Stimulated activated CD8-positive, alpha-beta memory T cell treated with anti-CD3 and anti-CD28 coated beads, Interleukin-15, amount 100 ng/mL, for 4 hours (primary cell): ENCODE results near the gene PDSS2.
"Not testable (repeated sequence)": the region's sequence is repeated elsewhere in the genome, so short reads cannot be mapped to it uniquely, and the experiment has no call there.

Source experiments
- DNase-seq, 2 donors: peaks; one replicate each; pipeline ENCODE4 v3.0.0-alpha.2; 2020; ENCODE audit warnings: low read depth in 2 of 2

PDSS2 gene

DNA sequence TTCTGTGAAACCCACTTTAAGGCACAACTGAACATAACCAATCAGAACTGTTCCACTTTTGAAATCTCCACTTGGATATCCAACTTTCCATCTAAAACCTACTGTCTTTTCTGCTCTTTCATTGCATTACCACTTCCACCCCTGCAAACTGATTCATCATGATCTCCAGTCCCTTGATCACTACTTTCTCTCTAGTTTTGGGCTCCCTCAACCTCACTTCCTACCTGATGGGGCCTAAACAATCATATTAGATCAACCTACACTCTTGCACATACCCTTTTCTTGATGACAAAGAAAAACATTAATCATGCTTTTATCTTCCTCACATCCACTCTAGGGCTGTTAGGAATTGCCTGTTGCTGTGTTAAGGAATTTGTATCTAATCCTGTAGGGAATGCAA lies 137.6 kb downstream of the PDSS2 start:
- no peak for DNase-seq

DNA sequence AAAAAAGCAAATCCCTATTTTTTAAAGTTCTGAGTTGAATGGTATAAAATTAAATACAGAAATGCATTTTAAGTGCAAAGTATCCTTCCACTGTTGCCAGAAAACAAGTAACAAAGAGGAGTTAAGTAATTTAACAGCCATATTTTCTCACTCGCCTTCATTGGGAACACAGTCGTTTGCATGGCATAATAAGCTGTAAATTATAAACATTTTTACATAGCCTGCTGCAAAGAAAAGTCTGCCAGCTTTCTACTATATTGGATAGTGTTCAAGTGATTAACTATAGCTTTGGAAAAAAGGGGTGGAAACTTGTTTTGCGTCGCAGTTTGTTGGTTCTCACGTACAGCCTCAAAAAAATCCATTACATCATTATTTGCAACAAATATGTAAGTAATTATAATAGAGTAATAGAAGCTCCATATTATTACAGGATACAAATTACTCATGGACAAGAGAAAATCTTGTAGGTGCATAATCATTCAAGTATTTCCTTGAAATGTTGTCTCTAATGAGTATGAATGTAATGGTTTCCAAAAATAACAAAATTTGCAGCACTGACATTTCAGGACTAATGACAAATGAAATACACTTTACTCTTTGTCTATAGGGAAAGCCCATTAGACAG lies 139.3 kb downstream of the PDSS2 start:
- no peak for DNase-seq

DNA sequence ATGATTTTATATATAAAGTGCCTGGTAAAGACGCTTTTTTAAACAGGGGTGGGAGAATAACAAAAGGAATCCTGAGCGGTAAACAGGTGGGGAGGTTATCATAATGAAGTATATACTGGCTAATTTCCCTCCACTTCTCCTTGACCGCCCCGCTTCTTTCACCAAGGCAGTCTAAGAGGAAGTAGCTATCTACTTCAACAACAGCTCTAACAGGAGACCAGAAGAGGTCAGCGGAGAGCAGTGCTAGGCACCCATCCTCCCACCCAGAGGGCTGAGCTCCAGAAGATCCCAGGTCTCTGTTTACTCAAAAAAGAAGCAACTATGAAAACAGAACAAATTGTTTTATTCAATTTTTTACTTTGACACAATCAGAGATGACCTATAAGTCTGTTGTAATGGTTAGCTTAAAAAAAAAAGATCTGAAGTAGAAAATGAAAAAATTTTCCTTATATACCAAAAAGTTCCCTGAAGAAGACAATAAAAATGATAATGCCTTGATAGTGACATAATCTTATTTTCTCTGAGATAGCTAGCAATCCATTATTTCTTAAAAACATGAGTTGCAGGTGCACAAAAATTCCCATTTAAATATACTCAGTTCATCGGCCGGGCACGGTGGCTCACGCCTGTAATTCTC lies 141.1 kb downstream of the PDSS2 start:
- DNase-seq = no peak

DNA sequence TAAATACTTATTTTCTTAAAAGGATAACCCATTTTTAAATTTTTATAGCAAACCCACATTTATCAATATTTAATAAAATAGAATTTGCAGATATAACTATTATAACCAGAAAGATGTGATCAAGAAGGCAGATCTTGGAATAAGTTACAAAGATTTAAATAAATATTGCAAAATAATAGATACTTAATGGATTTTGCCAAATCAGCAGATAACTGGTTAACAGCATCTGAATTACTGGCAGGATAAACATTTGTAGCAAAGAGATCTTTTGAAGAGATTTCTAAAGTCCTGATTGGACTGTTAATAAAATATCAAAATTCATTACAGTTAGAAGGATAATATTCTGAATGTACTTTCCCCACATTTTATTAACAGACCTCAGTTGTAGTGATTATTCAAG lies 144.2 kb downstream of the PDSS2 start:
- DNase-seq = no peak

DNA sequence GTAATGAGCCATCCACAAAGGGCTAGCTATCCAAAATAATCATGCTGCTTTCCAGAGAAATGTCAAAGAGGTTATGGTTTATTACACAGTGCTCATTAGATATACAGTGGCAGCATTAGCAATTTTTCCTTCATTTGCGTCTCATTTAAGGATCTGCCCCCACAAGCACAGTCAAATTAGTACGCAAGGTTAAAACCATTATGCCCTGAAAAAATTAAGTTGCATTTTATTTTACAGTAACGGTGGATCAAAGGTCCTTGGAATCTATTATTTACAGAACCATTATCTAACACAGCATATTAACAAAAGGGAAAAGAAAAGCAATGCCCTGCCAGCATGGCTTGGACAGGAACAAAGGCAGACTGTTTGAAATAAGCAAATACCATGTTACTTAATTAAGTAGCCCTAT lies 144.8 kb downstream of the PDSS2 start:
- DNase-seq = no peak

DNA sequence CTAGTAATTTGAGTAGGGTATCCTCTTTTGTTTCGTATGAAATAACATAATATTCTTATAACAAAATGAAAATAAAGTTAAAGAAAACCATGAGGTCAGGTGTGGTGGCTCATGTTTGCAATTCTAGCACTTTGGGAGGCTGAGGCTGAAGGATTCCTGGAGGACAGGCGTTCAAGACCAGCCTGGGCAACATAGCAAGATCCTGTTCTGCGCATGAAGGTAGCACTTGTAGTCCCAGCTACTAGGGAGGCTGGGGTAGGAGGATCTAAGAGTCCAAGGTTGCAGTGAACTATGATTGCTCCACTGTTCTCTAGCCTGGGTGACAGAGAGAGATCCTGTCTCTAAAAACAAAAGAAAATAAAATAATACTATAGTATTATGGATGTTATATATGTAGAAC lies 145.6 kb downstream of the PDSS2 start:
- no peak for DNase-seq

DNA sequence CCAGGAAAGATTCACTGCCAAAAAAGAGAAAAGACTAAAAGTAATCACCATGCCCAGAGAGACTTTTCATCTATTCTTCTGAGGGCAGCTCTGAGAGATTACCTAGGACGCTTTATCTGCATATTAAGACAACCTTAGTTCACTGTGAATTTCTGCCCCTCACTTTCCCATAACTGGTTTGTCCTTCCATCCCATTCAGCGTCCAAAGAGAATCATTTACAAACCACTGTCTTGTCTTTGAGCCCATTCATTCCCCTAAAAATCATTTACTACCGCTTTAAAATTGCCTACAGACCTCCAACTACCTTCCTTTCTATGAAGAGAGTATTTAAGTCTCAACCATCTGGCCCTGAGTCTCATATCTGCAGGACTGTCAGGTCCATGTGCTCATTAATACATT lies 149.0 kb downstream of the PDSS2 start:
- no peak for DNase-seq

DNA sequence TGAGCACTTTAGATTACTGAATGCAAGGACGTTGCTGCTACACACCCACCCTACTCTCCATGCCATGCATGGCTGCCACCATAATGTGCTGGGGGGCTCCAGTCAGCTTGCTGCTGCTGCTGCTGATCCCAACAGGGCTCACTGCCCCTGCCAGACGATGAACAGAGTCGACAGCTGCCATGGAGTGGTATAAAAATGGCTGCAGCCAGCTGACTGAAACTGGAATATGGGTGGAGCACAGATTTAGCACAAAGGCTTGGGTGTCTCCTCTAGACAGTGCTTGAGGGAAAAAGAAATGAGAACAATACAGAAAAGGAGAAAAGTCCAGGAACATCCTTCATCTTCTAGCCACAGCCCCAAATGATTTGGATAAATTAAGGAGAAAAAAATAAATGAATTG lies 150.7 kb downstream of the PDSS2 start:
- DNase-seq = no peak

DNA sequence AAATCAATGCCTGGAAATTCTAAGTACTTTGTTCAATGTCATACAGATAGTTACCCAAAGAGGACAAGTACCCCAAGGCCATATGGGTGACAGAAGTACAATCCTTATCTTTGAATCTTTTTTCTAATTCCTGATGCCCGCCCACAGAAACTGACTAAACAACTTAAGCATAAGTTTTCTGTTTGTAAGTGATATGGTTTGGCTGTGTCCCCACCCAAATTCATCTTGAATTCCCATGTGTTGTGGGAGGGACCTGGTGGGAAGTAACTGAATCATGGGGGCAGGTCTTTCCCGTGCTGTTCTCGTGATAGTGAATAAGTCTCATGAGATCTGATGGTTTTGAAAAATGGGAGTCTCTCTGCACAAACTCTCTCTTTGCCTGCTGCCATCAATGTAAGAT lies 153.4 kb downstream of the PDSS2 start:
- DNase-seq = not testable (repeated sequence)

DNA sequence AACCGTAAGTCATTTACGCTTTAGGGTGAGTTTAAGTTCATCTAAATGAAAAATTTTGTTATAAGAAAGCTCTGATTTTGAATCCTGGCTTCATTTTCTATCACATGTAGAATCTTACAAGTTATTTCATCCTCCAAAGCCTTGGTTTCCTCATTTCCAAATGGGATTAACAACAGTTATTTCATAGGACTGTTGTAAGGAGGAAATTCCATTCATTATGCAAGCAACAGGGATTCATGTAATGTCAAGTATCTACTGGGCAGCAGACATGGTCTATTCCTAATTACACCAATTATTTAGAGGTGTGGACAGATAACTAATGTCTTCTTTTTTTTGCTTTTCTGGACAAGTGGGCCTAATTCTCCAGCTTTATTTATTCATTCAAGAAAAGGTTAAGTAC lies 154.0 kb downstream of the PDSS2 start:
- no peak for DNase-seq

DNA sequence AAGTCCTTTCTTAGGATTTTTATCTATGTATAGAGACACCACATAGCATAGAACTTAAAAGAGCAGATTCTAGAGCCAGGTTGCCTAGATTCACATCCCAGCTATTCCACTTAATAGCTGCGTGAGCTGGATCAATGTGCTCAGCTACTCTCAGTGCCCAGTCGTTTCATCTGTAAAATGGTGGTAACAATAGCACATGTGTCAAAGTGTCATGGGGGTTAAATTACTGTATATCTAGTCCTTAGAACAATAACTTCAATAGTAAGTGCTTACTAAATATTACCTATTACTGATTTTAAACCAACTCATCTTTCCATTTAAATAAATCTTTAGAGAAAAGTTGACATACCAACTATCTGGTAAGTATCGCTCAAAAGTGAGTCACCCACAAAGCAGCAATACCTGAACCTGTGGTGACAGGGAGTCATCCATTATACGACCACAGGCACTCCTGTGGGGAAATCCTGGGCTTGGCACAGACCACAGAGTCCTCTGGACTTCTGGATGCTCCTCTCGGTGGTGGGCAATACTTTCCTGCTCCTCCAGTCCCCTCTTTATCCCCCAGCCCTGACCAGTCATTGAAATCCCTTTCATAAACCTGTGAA lies 154.8 kb downstream of the PDSS2 start:
- no peak for DNase-seq

DNA sequence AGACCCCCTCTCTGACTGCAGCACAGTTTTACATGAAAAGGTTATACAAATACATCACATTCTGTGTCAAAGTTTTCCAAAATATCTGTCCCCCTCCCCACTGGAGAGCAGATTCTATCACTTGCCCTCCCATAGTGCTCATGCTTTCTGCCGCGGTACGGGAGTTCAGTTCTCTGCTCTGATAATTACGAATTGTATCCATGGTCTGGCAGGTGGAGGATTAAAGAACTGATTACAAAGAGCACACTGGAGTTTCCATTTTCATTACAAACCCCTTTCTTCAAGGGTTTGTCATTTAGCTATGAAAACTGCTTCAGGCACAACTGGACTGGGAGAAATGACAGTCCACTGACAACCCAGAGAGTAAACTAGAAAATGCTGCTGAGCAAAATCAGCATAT lies 166.0 kb downstream of the PDSS2 start:
- DNase-seq = no peak

DNA sequence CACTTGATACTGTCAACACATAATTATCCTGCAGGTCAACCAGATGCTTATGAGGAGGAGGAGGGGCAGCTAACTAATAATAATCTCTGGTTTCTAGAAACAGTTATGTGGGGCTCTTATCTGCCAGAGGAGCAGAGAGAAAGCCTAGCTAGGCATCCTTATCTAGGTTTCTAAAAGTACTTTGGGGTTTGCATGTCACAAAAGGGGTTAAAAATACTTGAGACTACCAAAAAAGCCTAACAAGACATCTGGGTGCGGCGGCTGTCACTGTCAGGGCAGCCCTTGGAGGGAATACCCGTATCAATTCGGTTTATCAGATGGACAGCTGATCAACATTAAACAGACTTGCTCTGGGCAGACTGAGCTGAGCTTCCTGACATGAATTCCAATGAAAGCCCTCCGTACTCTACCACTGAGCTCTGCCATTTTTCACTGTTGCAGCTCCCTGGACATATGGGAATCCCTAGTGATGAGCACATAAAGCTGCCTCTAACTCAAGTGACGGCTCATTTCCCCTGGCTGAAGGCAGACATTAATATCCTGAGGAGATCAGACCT lies 166.6 kb downstream of the PDSS2 start:
- DNase-seq = no peak

DNA sequence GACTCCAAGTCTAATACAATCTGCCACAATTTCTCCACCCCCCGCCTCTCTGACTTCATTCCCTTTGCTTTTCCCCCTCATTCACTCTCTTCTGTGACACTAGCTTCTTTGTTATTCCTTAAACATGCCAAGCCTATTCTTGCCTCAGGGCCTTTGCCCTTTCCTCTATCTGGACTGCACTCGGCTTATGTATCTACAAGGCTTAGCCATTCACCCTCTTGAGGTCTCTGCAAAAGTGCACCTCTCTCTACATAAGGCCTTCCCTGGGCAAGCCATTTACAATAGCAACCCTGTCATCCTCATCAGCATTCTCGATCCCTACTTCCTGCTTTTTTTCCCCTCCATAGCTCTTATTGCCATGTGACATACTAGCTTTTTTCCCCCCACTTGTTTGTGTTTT lies 168.9 kb downstream of the PDSS2 start:
- no peak for DNase-seq

DNA sequence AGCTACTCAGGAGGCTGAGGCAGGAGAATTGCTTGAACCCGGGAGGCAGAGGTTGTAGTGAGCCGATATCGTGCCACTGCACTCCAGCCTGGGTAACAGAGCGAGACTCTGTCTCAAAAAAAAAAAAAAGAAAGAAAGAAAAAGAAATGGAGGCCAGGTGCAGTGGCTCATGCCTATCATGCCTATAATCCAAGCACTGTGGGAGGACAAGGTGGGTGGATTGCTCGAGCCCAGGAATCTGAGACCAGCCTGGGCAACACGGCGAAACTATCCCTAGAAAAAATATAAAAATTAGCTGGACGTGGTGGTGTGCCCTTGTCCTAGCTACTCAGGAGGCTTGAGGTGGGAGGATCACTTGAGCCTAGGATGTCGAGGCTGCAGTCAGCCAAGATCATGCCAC lies 170.1 kb downstream of the PDSS2 start:
- not testable (repeated sequence) for DNase-seq

DNA sequence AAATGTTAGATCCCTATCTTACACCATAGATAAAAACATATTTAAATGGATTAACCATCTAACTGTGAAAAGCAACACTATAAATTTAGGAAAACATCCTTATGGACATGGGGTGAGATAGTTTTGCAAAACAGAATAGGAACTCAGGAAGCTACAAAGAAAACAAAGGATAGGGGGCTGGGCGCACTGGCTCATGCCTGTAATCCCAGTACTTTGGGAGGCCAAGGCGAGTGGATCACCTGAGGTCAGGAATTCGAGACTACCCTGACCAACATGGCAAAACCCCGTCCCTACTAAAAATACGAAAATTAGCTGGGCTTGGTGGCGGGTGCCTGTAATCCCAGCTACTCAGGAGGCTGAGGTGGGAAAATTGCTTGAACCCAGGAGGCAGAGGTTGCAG lies 173.7 kb downstream of the PDSS2 start:
- DNase-seq = not testable (repeated sequence)

DNA sequence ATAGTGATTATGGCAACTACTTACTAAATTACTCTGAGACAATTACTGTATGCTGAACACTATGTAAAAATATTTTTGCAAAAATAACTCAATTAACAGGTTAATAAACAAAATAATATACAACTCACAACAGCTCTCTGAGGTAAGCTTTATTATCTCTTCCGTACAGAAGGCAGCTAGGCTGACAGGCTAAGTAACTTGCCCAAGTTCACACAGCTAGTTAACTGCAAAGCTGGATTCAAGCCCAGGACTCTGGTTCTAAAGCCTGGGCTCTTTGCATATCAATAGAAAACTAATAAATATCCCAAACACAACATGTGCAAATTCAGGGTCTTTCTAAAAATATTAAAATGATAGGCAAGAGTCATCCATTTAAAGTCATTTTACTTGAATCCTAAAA lies 174.6 kb downstream of the PDSS2 start:
- DNase-seq = no peak

DNA sequence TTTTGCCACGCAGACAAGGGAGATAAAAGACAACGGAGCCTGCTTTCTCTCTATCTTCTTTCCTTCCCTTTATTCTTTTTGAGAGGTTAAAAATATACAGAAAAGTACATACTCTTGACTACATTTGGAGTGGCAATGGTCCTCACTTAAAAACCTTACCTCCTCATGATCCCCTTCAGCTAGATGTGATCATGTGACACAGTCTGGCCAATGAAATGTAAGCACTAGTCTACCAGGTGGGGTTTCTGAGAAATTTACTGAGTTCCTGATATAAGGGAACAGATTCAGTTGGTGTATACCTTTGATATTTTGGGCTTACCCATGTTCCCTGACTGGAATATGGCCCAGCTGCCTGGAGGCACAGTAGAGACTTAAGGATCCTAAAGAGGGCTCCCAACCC lies 178.6 kb downstream of the PDSS2 start:
- no peak for DNase-seq

DNA sequence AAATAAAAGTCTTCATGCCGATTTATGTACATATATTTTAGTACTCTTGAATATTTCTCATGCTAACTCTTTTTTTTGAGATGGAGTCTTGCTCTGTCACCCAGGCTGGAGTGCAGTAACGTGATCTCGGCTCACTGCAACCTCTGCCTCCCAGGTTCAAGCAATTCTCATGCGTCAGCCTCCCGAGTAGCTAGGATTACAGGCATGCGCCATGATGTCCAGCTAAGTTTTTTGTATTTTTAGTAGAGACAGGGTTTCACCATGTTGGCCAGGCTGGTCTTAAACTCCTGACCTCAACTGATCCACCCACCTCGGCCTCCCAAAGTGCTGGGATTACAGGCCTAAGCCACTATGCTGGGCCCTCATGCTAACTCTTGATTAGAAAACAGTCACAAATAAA lies 179.4 kb downstream of the PDSS2 start:
- not testable (repeated sequence) for DNase-seq

DNA sequence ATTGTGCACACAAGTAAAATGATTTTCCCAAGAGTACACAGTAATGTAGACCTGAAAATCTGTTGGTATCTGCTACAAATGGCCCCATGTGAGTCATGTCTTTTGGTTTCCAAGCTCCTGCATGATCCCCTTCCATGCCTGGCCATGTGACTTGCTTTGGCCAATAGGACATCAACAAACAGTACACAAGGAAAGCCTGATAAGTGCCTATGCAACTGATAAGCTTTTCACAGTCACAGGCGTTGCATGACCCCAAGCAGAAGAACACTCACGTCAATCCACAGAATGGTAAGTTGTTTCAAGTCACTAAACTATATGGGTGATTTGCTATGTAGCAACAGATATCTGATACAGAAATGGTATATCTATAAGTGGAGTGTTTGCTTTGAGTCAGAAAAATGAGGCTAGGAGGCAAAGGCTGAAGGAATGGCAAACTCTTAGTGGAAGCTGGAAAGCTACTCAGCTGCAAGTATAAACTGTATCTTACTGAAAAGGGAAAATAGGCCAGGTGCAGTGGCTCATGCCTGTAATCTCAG lies 184.0 kb downstream of the PDSS2 start:
- no peak for DNase-seq

DNA sequence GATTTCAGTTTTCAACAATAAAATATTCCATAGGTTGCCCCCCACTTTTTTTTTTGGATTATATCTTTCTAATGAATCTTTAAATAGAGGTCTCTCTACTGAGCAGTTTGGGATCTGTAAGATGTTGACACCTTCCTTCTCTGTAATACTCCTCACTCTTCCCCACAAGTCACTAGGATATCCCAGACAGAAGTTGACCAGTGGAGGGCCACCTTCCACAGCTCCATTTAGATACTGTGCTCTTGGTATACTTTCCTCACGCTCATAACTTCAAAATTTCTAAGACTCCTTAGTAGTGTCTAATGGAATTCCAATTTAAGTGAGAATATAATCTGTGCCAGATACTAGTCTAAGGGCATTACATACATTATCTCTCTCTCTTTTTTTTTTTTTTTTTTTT lies 185.1 kb downstream of the PDSS2 start:
- DNase-seq = no peak

DNA sequence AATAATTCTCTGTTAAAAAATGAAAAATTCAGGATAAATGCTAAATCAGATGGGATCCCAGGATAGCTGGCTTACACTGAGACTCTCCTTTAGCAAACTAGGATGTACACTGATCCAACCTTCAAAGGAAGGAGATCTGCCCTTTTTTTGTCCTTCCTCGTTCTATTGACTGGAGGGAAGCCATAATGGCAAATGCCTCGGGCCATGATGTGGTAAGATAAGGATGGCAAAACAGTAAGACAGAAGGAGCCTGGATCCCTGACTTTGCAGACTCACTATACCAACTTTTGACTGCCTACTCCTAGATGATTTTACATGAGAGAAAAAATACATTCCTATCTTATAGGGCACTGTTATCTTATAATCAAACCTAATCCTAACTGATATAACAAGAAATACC lies 187.1 kb downstream of the PDSS2 start:
- DNase-seq = no peak

DNA sequence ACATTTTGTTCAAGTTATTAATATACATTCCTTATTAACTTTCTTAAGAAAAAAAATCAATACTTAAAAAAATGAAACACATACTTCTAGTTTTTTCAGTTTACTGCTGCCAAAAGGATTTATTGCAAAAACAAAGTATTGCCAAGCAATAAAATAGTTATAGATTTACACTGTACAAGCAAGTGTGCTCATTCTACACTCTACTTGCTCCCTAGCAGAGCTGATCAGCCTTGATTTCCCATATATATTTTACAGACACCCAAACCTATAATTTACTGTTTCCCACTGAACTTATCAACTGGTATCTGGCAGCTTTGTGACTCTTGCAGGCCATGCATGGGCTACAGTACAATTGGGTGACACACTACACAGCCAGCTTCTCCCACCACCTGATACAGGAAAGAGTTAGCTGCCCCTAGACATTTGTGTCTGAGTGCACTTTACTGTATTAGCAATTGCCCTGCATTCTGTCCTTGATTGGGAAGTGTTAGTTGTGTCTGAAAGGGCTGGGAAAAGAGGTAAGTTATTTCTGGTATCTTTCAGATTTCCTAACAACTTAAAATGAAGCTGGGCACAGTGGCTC lies 188.1 kb downstream of the PDSS2 start:
- DNase-seq = no peak
